Measurements from ENCODE around the gene CASK. TPM values are rescaled to one million over a fixed set of nuclear protein-coding genes. Genes with fewer than 3 reads are reported as not detected.

Gene CASK
- total and polyA plus RNA-seq, 9 of the 15 experiments (the other 6 are each of a cell fraction or from before 2014, with no cell fraction given), result 1.3 to 7.4 (median 5.2) TPM

DNA sequence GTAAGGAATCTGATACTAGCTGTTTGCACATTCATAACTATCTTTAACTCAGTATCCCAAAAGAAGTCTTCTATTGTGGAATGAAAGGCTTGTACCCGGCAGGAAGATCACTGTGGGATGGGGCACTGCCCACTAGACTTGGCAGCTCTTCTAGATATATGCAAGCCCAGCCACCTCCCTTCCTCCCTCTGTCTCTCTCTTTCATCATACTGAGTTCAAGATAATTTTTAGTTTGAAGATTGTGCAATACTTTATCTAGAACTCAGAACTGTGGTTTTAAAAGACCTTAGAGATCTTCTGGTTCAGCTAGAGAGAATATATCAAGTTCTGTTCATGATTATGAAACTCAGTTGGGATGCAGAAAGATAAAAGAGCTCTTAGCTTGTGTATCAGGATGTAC, 257.1 kb downstream of the CASK start (continued):
- TF ChIP-seq KLF13 (tag; IDR thresholded peaks at IDR 0.05; ENCODE audit: borderline replicate concordance, low read depth) (no peak), WHSC1 (IDR thresholded peaks at IDR 0.05; ENCODE audit: low read length) (no peak), DPF2 (IDR thresholded peaks at IDR 0.05) (no peak), ZNF146 (CRISPR knock-in tag; IDR thresholded peaks at IDR 0.05; ENCODE audit: unreplicated experiment) (no peak), CBFA2T2 (conservative IDR thresholded peaks at IDR 0.05) (no peak), FOSL1 (tag; conservative IDR thresholded peaks at IDR 0.05) (no peak), ZNF398 (CRISPR knock-in tag; IDR thresholded peaks at IDR 0.05) (no peak), TBP (optimal IDR thresholded peaks at IDR 0.05; ENCODE audit: low read depth, low read length) (no peak), FOXK1 (CRISPR knock-in tag; IDR thresholded peaks at IDR 0.05; ENCODE audit: borderline replicate concordance) (no peak), HCFC1 (IDR thresholded peaks at IDR 0.05; ENCODE audit: low read depth, low read length) (no peak), ZKSCAN8 (CRISPR knock-in tag; IDR thresholded peaks at IDR 0.05) (no peak), RNF219 (CRISPR knock-in tag; IDR thresholded peaks at IDR 0.05) (no peak), ZNF274 (IDR thresholded peaks at IDR 0.05; ENCODE audit: borderline replicate concordance, low read depth, low read length) (no peak), SOX6 (IDR thresholded peaks at IDR 0.05) (peak; percentile 34; the same call in 1 of the 2 replicates), HDAC3 (IDR thresholded peaks at IDR 0.05; ENCODE audit: borderline replicate concordance, partially characterized antibody) (no peak), SNAPC5 (CRISPR knock-in tag; IDR thresholded peaks at IDR 0.05) (no peak), GTF3C2 (IDR thresholded peaks at IDR 0.05; ENCODE audit: borderline replicate concordance, extremely low read depth, insufficient read length) (no peak), SMAD3 (CRISPR knock-in tag; conservative IDR thresholded peaks at IDR 0.05) (0 out of 2 replicates have a peak, but pooled peaks have one; percentile 15), TEAD1 (CRISPR knock-in tag; IDR thresholded peaks at IDR 0.05) (no peak), PRMT5 (CRISPR knock-in tag; IDR thresholded peaks at IDR 0.05) (no peak), CEBPB (tag; IDR thresholded peaks at IDR 0.05) (peak; percentile 98)
- TF ChIP-seq, protein P1, sequence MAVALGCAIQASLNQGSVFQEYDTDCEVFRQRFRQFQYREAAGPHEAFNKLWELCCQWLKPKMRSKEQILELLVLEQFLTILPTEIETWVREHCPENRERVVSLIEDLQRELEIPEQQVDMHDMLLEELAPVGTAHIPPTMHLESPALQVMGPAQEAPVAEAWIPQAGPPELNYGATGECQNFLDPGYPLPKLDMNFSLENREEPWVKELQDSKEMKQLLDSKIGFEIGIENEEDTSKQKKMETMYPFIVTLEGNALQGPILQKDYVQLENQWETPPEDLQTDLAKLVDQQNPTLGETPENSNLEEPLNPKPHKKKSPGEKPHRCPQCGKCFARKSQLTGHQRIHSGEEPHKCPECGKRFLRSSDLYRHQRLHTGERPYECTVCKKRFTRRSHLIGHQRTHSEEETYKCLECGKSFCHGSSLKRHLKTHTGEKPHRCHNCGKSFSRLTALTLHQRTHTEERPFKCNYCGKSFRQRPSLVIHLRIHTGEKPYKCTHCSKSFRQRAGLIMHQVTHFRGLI (CRISPR knock-in tag; IDR thresholded peaks at IDR 0.05), result no peak
